OCI-LY7 (cell line): ENCODE results near the gene TEX30. TPM values are rescaled to one million over a fixed set of nuclear protein-coding genes. Genes with fewer than 3 reads are reported as not detected.

Experiments
- BruUV-seq: library from RNA; stranded (reverse); fragments of 400-500 nt; replicated peaks from 2 replicates; lab custom pipeline; 2021; lab: Mats Ljungman, UMichigan
- CTCF ChIA-PET: fragments of 300-600 bp; sonication (Branson Sonifier 250); formaldehyde crosslinking; loops from one replicate; lab custom pipeline; 2022; ENCODE audit warnings: antibody characterized with exemption; ENCODE audit not compliant: unreplicated experiment; lab: Charles Lee
- POLR2A ChIA-PET: fragments of 300-600 bp; sonication (Branson Sonifier 250); formaldehyde crosslinking; loops from one replicate; lab custom pipeline; 2022; ENCODE audit warnings: antibody characterized with exemption; lab: Charles Lee
- DNase-seq: peaks from one replicate; pipeline ENCODE4 v3.0.0-alpha.2; 2015; ENCODE audit warnings: low spot score
- H2AFZ ChIP-seq: fragments of 200-600 bp; sonication (generic), shearing (Covaris generic); 2 replicates; pipeline ENCODE4 v1.6.1; 2014; ENCODE audit warnings: mild to moderate bottlenecking, antibody characterized with exemption, low read length, moderate library complexity
- H3K27ac ChIP-seq: fragments of 200-600 bp; sonication (generic); 2 replicates; pipeline ENCODE4 v1.5.1; 2014; ENCODE audit warnings: mixed run types, low read depth, mild to moderate bottlenecking, moderate library complexity, low read length, inconsistent platforms; ENCODE audit not compliant: poor library complexity, severe bottlenecking
- H3K36me3 ChIP-seq: fragments of 200-600 bp; sonication (generic); 2 replicates; pipeline ENCODE4 v1.6.1; 2014; ENCODE audit warnings: mild to moderate bottlenecking, antibody characterized with exemption, low read length, moderate library complexity, mixed read lengths; ENCODE audit not compliant: insufficient read depth
- H3K4me1 ChIP-seq: fragments of 200-600 bp; sonication (generic); 2 replicates; pipeline ENCODE4 v1.5.1; 2014; ENCODE audit warnings: mild to moderate bottlenecking, low read length; ENCODE audit not compliant: insufficient read depth, poor library complexity, severe bottlenecking
- H3K4me2 ChIP-seq: fragments of 200-600 bp; sonication (generic); 2 replicates; pipeline ENCODE4 v1.6.1; 2014; ENCODE audit warnings: mild to moderate bottlenecking, low read length
- H3K4me3 ChIP-seq: fragments of 200-600 bp; sonication (generic); 2 replicates; pipeline ENCODE4 v1.5.1; 2014; ENCODE audit warnings: mild to moderate bottlenecking, low read depth, low read length; ENCODE audit not compliant: poor library complexity, severe bottlenecking
- H3K79me2 ChIP-seq: fragments of 200-600 bp; sonication (generic); 2 replicates; pipeline ENCODE4 v1.6.1; 2016; ENCODE audit warnings: low read depth, mild to moderate bottlenecking, low read length, moderate library complexity, mixed read lengths; ENCODE audit not compliant: insufficient read depth
- H3K9me2 ChIP-seq: fragments of 200-600 bp; sonication (generic); 2 replicates; pipeline ENCODE4 v1.6.1; 2016; ENCODE audit warnings: mild to moderate bottlenecking, low read length, mixed read lengths; ENCODE audit not compliant: insufficient read depth
- H3K9me3 ChIP-seq: fragments of 200-600 bp; sonication (generic); 2 replicates; pipeline ENCODE4 v1.6.1; 2014; ENCODE audit warnings: mild to moderate bottlenecking, mixed run types, low read length, mixed read lengths
- H4K20me1 ChIP-seq: fragments of 200-600 bp; sonication (generic); 2 replicates; pipeline ENCODE4 v1.6.1; 2014; ENCODE audit warnings: mild to moderate bottlenecking, antibody characterized with exemption, low read length, moderate library complexity, mixed read lengths; ENCODE audit not compliant: insufficient read depth
- EZH2phosphoT487 ChIP-seq: fragments of 200-600 bp; sonication (generic); IDR thresholded peaks from 2 replicates; pipeline ENCODE4 v1.6.1; 2018; ENCODE audit warnings: low read depth, borderline replicate concordance, mild to moderate bottlenecking, mixed run types, antibody characterized with exemption, low read length, moderate library complexity, mixed read lengths
- intact Hi-C: fragments of 100-400 bp; cut with micrococcal nuclease; formaldehyde crosslinking; loops from one replicate; pipeline ENCODE4 v1.10.0; 2022; ENCODE audit not compliant: unreplicated experiment
- total RNA-seq, 2 experiments: library from RNA; depleted of rRNA in 1 of 2; stranded (reverse); fragments of >200 nt in 1 of 2; shearing (Covaris generic) in 1 of 2; gene quantifications; 2 replicates each; pipeline ENCODE4 v1.2.3, GENCODE V29; 2014 to 2022
- TF ChIP-seq, protein P1 (sequence below): fragments of 200-600 bp; sonication (generic); conservative IDR thresholded peaks from 2 replicates; pipeline ENCODE4 v1.5.1; 2014; ENCODE audit warnings: mild to moderate bottlenecking, antibody characterized with exemption, low read length, moderate library complexity, mixed read lengths

The TEX30 gene
- total RNA-seq, 2 experiments from 2014 or later = 4.0 to 6.7 TPM

- intact Hi-C loops = loop anchor here (5.0 kb wide), 1 partner anchor 72 kb away; the partner anchor contains the start of gene ERCC5
- H3K9me2 ChIP-seq = no peaks in the 10 kb centered on the region
- H2AFZ ChIP-seq = no peak overlapping the region; the same call in 1 of the 2 replicates
- H3K27ac ChIP-seq = no peak overlapping the region
- H3K4me1 ChIP-seq = peaks cover 6% of the 10 kb centered on the region
- H3K4me3 ChIP-seq = no peak overlapping the region
- TF ChIP-seq, protein P1, sequence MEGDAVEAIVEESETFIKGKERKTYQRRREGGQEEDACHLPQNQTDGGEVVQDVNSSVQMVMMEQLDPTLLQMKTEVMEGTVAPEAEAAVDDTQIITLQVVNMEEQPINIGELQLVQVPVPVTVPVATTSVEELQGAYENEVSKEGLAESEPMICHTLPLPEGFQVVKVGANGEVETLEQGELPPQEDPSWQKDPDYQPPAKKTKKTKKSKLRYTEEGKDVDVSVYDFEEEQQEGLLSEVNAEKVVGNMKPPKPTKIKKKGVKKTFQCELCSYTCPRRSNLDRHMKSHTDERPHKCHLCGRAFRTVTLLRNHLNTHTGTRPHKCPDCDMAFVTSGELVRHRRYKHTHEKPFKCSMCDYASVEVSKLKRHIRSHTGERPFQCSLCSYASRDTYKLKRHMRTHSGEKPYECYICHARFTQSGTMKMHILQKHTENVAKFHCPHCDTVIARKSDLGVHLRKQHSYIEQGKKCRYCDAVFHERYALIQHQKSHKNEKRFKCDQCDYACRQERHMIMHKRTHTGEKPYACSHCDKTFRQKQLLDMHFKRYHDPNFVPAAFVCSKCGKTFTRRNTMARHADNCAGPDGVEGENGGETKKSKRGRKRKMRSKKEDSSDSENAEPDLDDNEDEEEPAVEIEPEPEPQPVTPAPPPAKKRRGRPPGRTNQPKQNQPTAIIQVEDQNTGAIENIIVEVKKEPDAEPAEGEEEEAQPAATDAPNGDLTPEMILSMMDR = no peak
- TF ChIP-seq EZH2phosphoT487 = no peak
- no peaks in the 10 kb centered on the region for H3K79me2 ChIP-seq
- no peaks in the 10 kb centered on the region for H4K20me1 ChIP-seq
- DNase-seq = peak; percentile 1
- BruUV-seq = no TSS peak
- no peaks in the 10 kb centered on the region for H3K9me3 ChIP-seq
- H3K4me2 ChIP-seq = no peak overlapping the region
- CTCF ChIA-PET = no interaction called here
- POLR2A ChIA-PET = no interaction called here
- H3K36me3 ChIP-seq = no peaks in the 10 kb centered on the region
Measured at GRCh38 chr13:102774591-102775520, 1.3 kb upstream of the TEX30 start.

GRCh38 chr13:102774214-102774568 lies 605 bp upstream of the TEX30 start:
- POLR2A ChIA-PET = interaction anchor here (0.6 kb wide), 1 partner anchor 18 kb away, joined by 6 read pairs; no protein-coding TSS in a partner anchor
- H2AFZ ChIP-seq = peak overlapping the region; percentile 96
- no peak for DNase-seq
- CTCF ChIA-PET = interaction anchor here (0.7 kb wide), 1 partner anchor 12 kb away, joined by 3 read pairs; no protein-coding TSS in a partner anchor
- no TSS peak for BruUV-seq
- H3K79me2 ChIP-seq = no peaks in the 10 kb centered on the region
- peak overlapping the region; percentile 78 for H3K4me3 ChIP-seq
- no peaks in the 10 kb centered on the region for H3K9me2 ChIP-seq
- intact Hi-C loops = loop anchor here (5.0 kb wide), 1 partner anchor 73 kb away; the partner anchor contains the start of gene ERCC5
- H3K27ac ChIP-seq = no peak overlapping the region
- H3K4me1 ChIP-seq = peaks cover 6% of the 10 kb centered on the region
- no peaks in the 10 kb centered on the region for H4K20me1 ChIP-seq
- peak overlapping the region; percentile 88 for H3K4me2 ChIP-seq
- H3K36me3 ChIP-seq = no peaks in the 10 kb centered on the region
- TF ChIP-seq, protein P1 = no peak
- no peak for TF ChIP-seq EZH2phosphoT487
- no peaks in the 10 kb centered on the region for H3K9me3 ChIP-seq
